HEK293T (cell line): ENCODE data around the gene SPAG7.

Source experiments
- CTCF ChIA-PET: fragments of 350-600 bp; formaldehyde crosslinking; extraction: SDS; loops from one replicate; lab custom pipeline; 2021; ENCODE audit warnings: antibody characterized with exemption, inconsistent platforms; lab: Yijun Ruan, JAX
- POLR2A ChIA-PET: fragments of 350-600 bp; formaldehyde crosslinking; extraction: SDS; loops from one replicate; lab custom pipeline; 2020; ENCODE audit warnings: antibody characterized with exemption, inconsistent platforms; lab: Yijun Ruan, JAX
- DNase-seq: peaks from one replicate; pipeline ENCODE4 v3.0.0; 2012; ENCODE audit warnings: mixed read lengths; ENCODE audit errors: extremely low spot score
- ARNT ChIP-seq: fragments of 450-650 bp; IDR thresholded peaks from 2 replicates; pipeline ENCODE4 v1.6.1; 2017; ENCODE audit warnings: mild to moderate bottlenecking
- BHLHE40 ChIP-seq: fragments of 450-650 bp; IDR thresholded peaks from 2 replicates; pipeline ENCODE4 v1.6.1; 2016; ENCODE audit warnings: mild to moderate bottlenecking, moderate library complexity, borderline replicate concordance
- CTBP1 ChIP-seq: fragments of 450-650 bp; IDR thresholded peaks from 2 replicates; pipeline ENCODE4 v1.6.1; 2016; ENCODE audit warnings: borderline replicate concordance
- ELF4 ChIP-seq: fragments of 450-650 bp; IDR thresholded peaks from 2 replicates; pipeline ENCODE4 v1.6.1; 2017; ENCODE audit warnings: antibody characterized with exemption
- FOXA1 ChIP-seq: fragments of 450-650 bp; IDR thresholded peaks from 2 replicates; pipeline ENCODE4 v1.6.1; 2016; ENCODE audit warnings: mild to moderate bottlenecking
- FOXK2 ChIP-seq: fragments of 450-650 bp; IDR thresholded peaks from 2 replicates; pipeline ENCODE4 v1.6.1; 2016; ENCODE audit warnings: mild to moderate bottlenecking
- FOXM1 ChIP-seq: fragments of 450-650 bp; IDR thresholded peaks from 2 replicates; pipeline ENCODE4 v1.6.1; 2017; ENCODE audit warnings: mild to moderate bottlenecking, borderline replicate concordance
- HDGF ChIP-seq: fragments of 450-650 bp; IDR thresholded peaks from 2 replicates; pipeline ENCODE4 v1.6.1; 2017; ENCODE audit warnings: antibody characterized with exemption, borderline replicate concordance
- L3MBTL2 ChIP-seq: fragments of 450-650 bp; conservative IDR thresholded peaks from 2 replicates; pipeline ENCODE4 v1.6.1; 2016; ENCODE audit warnings: mild to moderate bottlenecking
- LEF1 ChIP-seq: fragments of 450-650 bp; IDR thresholded peaks from 2 replicates; pipeline ENCODE4 v1.6.1; 2017; ENCODE audit warnings: mild to moderate bottlenecking, borderline replicate concordance
- NFRKB ChIP-seq: fragments of 450-650 bp; IDR thresholded peaks from 2 replicates; pipeline ENCODE4 v1.6.1; 2016; ENCODE audit warnings: mild to moderate bottlenecking, moderate library complexity
- SP1 ChIP-seq: fragments of 450-650 bp; IDR thresholded peaks from 2 replicates; pipeline ENCODE4 v1.6.1; 2017
- SUZ12 ChIP-seq: fragments of 450-650 bp; IDR thresholded peaks from 2 replicates; pipeline ENCODE4 v1.6.1; 2016; ENCODE audit warnings: mild to moderate bottlenecking
- TARDBP ChIP-seq: fragments of 450-650 bp; IDR thresholded peaks from 2 replicates; pipeline ENCODE4 v1.6.1; 2016
- ZNF384 ChIP-seq: fragments of 450-650 bp; IDR thresholded peaks from 2 replicates; pipeline ENCODE4 v1.6.1; 2016
- TF ChIP-seq, protein P1 (sequence below): fragments of 450-650 bp; IDR thresholded peaks from 2 replicates; pipeline ENCODE4 v1.6.1; 2016

The SPAG7 gene

GRCh38 chr17:4978726-4979125 lies 11.1 kb upstream of the SPAG7 start:
- no peak for DNase-seq
- POLR2A ChIA-PET: interaction anchor here (1.4 to 1.9 kb wide), 2 partner anchors 8 to 11 kb away, joined by 3 to 8 read pairs; partner anchors contain the start of gene SPAG7
- CTCF ChIA-PET: no interaction called here
- no peak for TF ChIP-seq FOXM1
- no peak for TF ChIP-seq ZNF384
- no peak for TF ChIP-seq SUZ12
- TF ChIP-seq SP1: no peak
- no peak for TF ChIP-seq FOXK2
- TF ChIP-seq LEF1: no peak
- no peak for TF ChIP-seq NFRKB
- TF ChIP-seq, protein P1, sequence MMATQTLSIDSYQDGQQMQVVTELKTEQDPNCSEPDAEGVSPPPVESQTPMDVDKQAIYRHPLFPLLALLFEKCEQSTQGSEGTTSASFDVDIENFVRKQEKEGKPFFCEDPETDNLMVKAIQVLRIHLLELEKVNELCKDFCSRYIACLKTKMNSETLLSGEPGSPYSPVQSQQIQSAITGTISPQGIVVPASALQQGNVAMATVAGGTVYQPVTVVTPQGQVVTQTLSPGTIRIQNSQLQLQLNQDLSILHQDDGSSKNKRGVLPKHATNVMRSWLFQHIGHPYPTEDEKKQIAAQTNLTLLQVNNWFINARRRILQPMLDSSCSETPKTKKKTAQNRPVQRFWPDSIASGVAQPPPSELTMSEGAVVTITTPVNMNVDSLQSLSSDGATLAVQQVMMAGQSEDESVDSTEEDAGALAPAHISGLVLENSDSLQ: no peak
- TF ChIP-seq ELF4: no peak

DNA sequence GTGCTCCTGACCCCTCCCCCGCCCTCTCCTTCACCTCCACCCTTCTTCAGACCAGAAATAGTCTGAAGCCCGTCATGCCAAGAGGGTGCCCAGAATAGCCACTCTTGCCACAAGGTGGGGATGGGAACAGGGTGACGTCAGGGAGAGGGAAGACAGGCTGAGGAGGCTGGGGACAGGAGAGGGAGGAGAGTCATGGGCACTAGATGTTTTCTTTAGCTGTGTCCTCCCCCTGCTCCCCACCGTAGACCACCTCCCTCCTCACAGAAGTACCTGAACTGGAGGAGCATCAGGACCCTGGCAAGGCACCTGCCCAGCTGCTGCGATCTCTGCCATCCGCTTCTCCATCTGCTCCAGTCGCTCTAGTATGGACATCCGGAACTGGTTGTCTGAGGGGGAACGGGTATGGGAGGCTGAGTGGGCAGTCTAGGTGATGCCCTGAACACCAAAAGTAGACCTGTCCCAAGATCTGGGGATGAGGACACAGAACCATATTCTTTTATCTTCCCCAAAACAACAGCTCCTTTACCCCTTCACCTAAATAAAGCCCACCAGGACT lies 6.6 kb upstream of the SPAG7 start:
- TF ChIP-seq FOXK2 (no peak), ZNF384 (no peak), FOXM1 (no peak), SUZ12 (no peak), SP1 (no peak), L3MBTL2 (no peak), BHLHE40 (no peak), LEF1 (no peak), TARDBP (no peak), ELF4 (no peak), HDGF (no peak), NFRKB (no peak), FOXA1 (no peak), ARNT (no peak)
- ChIA-PET POLR2A (interaction anchor here (0.7 to 2.7 kb wide), 3 partner anchors 13 to 65 kb away, joined by 3 to 9 read pairs (median 4); partner anchors contain the start of genes RNF167 and SLC25A11), CTCF (no interaction called here)
- no peak for DNase-seq

- TF ChIP-seq FOXA1 (no peak), NFRKB (no peak), ARNT (no peak), ELF4 (no peak), FOXM1 (no peak), BHLHE40 (no peak), L3MBTL2 (no peak), TARDBP (no peak), CTBP1 (no peak)
- TF ChIP-seq, protein P1: no peak
- ChIA-PET POLR2A (interaction anchor here (0.7 to 2.7 kb wide), 6 partner anchors 13 to 135 kb away, joined by 3 to 9 read pairs (median 4); partner anchors contain the start of genes CAMTA2, RNF167 and SLC25A11), CTCF (no interaction called here)
- no peak for DNase-seq
Observed at GRCh38 chr17:4973256-4974114, 5.9 kb upstream of the SPAG7 start.

GRCh38 chr17:4972752-4973151 lies 5.1 kb upstream of the SPAG7 start:
- ChIA-PET CTCF (no interaction called here), POLR2A (interaction anchor here (1.4 kb wide), 1 partner anchor 15 kb away, joined by 4 read pairs; the partner anchor contains the start of gene CAMTA2)
- TF ChIP-seq BHLHE40: no peak
- no peak for TF ChIP-seq ELF4
- TF ChIP-seq, protein P1: no peak
- TF ChIP-seq FOXK2: no peak
- TF ChIP-seq ZNF384: no peak
- TF ChIP-seq HDGF: no peak
- no peak for TF ChIP-seq SUZ12
- TF ChIP-seq NFRKB: no peak
- TF ChIP-seq L3MBTL2: no peak
- no peak for DNase-seq

GRCh38 chr17:4972322-4972721 lies 4.7 kb upstream of the SPAG7 start:
- no peak for DNase-seq
- ChIA-PET CTCF (no interaction called here), POLR2A (interaction anchor here (1.4 kb wide), 1 partner anchor 15 kb away, joined by 4 read pairs; the partner anchor contains the start of gene CAMTA2)
- TF ChIP-seq ARNT (no peak), BHLHE40 (no peak), FOXK2 (no peak), SUZ12 (no peak), CTBP1 (no peak), ZNF384 (no peak), SP1 (no peak), NFRKB (no peak), HDGF (no peak), L3MBTL2 (no peak), TARDBP (no peak), ELF4 (no peak), FOXA1 (no peak)
- TF ChIP-seq, protein P1: no peak
